ENCODE results near the gene LRAT.

The LRAT gene

DNA sequence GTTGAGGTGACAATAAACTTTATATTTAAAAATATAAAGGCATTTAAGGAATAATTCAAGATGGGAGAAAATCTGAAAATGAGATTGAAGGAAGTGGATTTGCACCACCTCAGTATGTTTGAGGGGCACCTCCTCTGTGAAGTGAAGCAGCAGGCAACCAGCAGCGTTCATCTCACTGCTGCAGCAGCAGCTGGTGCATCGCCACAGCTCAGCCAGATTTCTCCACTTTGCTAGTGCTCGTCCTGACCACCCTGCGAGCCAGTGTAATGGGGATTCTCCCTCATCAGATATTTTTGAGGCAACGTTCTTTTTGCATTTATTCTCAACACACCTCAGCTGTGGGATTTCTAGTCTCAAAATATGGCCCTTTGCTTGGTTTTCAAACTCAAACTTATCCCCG lies 13.9 kb downstream of the LRAT start:
- no peak for DNase-seq (ENCODE audit: low read depth, low spot score)
- H3K27ac ChIP-seq, result no peak overlapping the region

DNA sequence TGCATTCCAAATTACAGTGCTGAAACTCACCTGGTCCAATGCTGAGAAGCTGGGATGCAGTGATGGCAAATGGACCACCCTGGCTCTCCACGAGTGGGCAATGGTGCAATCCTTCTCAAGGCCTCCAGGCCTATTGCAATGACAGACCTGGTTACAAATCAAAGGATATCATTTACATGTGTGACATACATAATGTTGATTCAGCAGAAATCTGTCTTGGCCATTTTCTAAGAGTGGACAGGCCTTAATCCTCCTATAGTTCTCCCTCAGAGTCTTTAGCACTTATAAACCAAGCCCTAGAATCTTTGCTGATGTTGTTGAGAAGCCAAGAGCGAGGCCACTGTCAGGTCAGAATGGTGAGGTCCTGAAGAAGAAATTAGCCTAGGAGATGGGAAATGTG lies 17.1 kb downstream of the LRAT start:
- H3K27ac ChIP-seq, result no peak overlapping the region
- DNase-seq (ENCODE audit: low read depth, low spot score), result no peak

DNA sequence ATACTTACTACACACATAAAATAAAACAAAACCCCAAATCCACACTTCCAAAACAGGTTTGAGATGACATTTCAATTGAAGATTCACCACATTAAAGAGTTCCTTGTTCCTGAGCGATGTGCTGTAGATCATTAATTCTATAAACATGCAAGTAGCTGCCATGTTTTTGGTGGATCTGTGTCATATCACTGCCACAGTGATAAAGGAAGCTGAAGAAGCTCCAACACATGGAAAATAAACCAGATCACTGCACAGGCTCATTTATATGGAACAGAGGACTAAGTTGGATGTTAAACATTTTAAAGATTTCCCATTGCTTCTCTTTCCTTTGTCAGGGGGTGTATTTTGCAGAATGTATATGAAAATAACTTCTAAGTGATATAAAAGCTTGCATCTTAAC lies 34.5 kb downstream of the LRAT start:
- no peak overlapping the region for H3K27ac ChIP-seq
- no peak for DNase-seq (ENCODE audit: low read depth, low spot score)

DNA sequence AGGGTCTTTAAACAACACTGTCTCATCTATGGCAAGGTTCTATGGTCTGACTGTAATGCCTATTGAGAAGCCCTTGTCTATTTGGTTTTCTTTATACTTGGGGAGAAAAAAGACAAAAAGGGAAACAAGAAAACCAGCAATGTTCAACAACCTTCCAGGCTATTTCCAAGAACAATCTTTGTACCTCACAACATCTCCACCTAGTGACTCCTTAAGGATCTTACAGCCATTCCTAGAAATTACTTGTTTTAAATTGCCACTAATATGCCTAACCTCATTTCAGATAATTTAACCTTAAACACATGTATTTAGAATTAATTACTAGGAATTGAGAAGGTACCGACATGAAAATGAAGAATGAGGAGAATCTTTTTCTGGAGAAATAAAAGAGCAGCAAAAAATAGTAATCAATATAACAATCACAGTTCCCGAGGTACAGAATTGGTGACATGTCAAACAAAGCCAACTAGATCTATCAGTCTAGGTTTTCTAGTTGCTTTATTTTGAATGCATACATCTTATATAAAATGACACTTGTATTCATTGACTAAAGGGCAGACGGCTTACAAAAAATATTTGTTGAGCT lies 35.7 kb downstream of the LRAT start:
- no peak for DNase-seq (ENCODE audit: low read depth, low spot score)
- H3K27ac ChIP-seq, result no peak overlapping the region

DNA sequence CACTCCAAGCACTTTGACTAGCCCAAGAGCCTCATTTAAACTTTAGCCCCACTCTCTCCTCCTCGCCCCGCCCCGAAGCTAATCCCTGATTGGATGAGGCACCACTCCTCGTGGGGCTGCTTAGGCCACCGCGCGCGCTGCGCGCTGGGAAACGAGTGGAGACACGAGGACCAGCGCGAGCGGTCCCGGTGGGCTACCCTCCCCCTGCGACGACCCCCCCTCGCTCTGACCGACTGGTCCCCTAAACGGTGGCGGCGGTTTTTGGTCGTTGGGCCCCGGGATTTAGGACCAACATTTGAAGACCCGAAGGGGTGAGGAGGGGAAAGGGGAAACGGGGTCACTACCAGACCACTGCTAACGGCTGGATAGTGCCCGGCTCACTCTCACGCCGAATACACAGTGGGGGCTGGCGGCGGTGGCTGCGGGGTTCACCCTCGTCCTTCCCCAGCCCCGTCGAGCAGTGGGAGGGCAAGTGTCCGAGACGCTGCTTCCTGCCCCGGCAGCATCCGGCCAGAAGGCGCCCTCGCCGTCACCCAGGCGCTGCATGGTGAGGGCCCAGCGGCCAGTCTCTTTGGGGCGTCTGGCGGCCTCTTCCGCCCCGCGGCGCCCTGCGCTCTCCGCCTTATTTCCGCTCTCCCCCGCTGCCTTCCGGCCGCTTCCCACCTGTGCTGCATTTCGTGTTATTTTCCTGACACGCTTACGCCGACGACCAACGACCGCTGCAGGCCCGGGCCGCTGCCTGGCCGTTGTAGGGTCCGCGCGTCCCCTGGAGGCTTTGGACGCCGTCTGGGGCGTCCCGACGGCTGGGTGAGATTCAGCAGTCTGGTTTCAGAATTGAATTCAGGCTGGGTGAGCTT lies 37.6 kb downstream of the LRAT start, which contains the start of gene RBM46:
Gene RBM46, plus strand, starts transcription at position 147 of the 857 bp plus-strand sequence. CDS start 15,481 bp downstream, outside the sequence.
- no peak within 1 kb of the TSS for H3K27ac ChIP-seq

DNA sequence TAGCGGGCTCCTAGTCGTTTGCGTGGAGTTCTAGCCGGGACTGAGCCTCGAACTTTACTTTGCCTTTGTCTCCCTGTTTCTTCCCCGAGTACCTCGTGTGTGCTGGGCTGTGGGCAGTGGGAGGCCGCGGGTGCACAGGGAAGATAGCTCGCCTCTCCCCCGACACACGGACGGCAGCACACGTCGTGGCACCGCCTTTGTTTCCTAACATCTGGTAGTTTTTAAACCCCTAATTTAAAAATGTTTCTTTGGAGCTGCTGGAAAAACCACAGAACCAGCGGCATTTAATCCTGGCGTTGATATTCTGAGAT lies 38.1 kb downstream of the LRAT start:
- H3K27ac ChIP-seq, result no peak overlapping the region
- DNase-seq (ENCODE audit: low read depth, low spot score), result no peak

More for the DNA sequence above, 37.6 kb downstream of the LRAT start, which contains the start of gene RBM46:
- DNase-seq (ENCODE audit: low read depth, low spot score), result no peak

Data from epithelial cell of prostate (primary cell).